NCI-H524 treated with DMSO at 0.1 percent for 48 hours (cell line): ENCODE measurements around the gene STUB1.

ENCODE experiments used
- DNase-seq: peaks from one replicate; lab custom pipeline; 2025; lab: John Stamatoyannopoulos, UW

Gene STUB1

GRCh38 chr16:725463-726187 is 45.4 kb downstream of the STUB1 start:
- no peak for DNase-seq

GRCh38 chr16:726188-726437 is 45.9 kb downstream of the STUB1 start:
- no peak for DNase-seq

- no peak for DNase-seq
These were observed 46.5 kb downstream of the STUB1 start, which contains the start of the genes CCDC78 and HAGHL for GRCh38 chr16:726438-727290. Gene CCDC78, minus strand, starts transcription at chr16:726443. Its CDS starts 76 bp downstream, at chr16:726367. Gene HAGHL, plus strand, starts transcription at chr16:727106. Its CDS starts 404 bp downstream, at chr16:727510.

- no peak for DNase-seq
These were observed 47.2 kb downstream of the STUB1 start for GRCh38 chr16:727291-727977.

- DNase-seq: no peak
These were observed 48.1 kb downstream of the STUB1 start for GRCh38 chr16:728131-728889.

GRCh38 chr16:728890-729744 is 48.9 kb downstream of the STUB1 start:
- DNase-seq: no peak

- DNase-seq: no peak
These were observed 49.8 kb downstream of the STUB1 start for GRCh38 chr16:729768-730665.

GRCh38 chr16:730666-731509 is 50.7 kb downstream of the STUB1 start:
- no peak for DNase-seq

- DNase-seq: no peak
These were observed 52.1 kb downstream of the STUB1 start for GRCh38 chr16:732332-732731.
